HepG2 (cell line): Measurements from ENCODE around the gene GRIFIN. TPM values are rescaled to one million over a fixed set of nuclear protein-coding genes. Genes with fewer than 3 reads are reported as not detected.
A peak's percentile ranks its signal among the peaks of the same experiment; 100 is the strongest.

Experiments
- ATAC-seq: fragments of 200-7000 bp; cut with Tn5 transposase; 3 replicates; pipeline ENCODE4 v1.9.1; 2020; ENCODE audit warnings: mild to moderate bottlenecking, moderate library complexity
- BruUV-seq: library from RNA; stranded (reverse); fragments of 400-500 nt; replicated peaks from 2 replicates; lab custom pipeline; 2021; lab: Mats Ljungman, UMichigan
- CTCF ChIA-PET: fragments of 300-600 bp; formaldehyde crosslinking; extraction: SDS; loops from one replicate; lab custom pipeline; 2021; ENCODE audit warnings: low total read pairs, inconsistent platforms, low intra/inter-chr PET ratio; lab: Yijun Ruan, JAX
- POLR2A ChIA-PET: fragments of 350-600 bp; sonication (Branson Sonifier 250); formaldehyde crosslinking; loops from one replicate; lab custom pipeline; 2020; ENCODE audit warnings: antibody characterized with exemption, inconsistent platforms; lab: Yijun Ruan, JAX
- DNase-seq: peaks from one replicate; pipeline ENCODE4 v3.0.0-alpha.2; 2015; ENCODE audit warnings: low spot score
- FAIRE-seq: peaks from 3 replicates; lab custom pipeline; 2011; peaks lifted over from hg19 to GRCh38; lab: Jason Lieb, UNC
- H2AFZ ChIP-seq: one replicate; pipeline ENCODE4 v1.6.1; 2011; ENCODE audit warnings: low read length, inconsistent platforms
- H3K27ac ChIP-seq: fragments of 300-600 bp; 3 replicates; pipeline ENCODE4 v1.8.0; 2011; ENCODE audit warnings: mixed run types, mild to moderate bottlenecking, mixed read lengths, low read length, inconsistent platforms; ENCODE audit not compliant: insufficient read depth; ENCODE audit errors: extremely low read length
- H3K27me3 ChIP-seq, 2 experiments: fragments of 200-600 bp in 1 of 2; 2 replicates in 1 of 2; 3 replicates in 1 of 2; pipeline versions ENCODE4 v1.6.0 to v1.8.0; 2011; ENCODE audit warnings: low read length in 2 of 2, mild to moderate bottlenecking in 2 of 2, moderate library complexity in 2 of 2, inconsistent platforms in 1 of 2; ENCODE audit not compliant: insufficient read depth in 2 of 2, control insufficient read depth in 1 of 2
- H3K36me3 ChIP-seq, 2 experiments: fragments of 200-600 bp in 1 of 2; replicated peaks in 1 of 2; 2 replicates in 1 of 2; 3 replicates in 1 of 2; pipeline versions ENCODE4 v1.5.1 to v1.8.0; 2011; ENCODE audit warnings: low read length in 2 of 2, inconsistent platforms in 1 of 2; ENCODE audit not compliant: insufficient read depth in 2 of 2, control insufficient read depth in 1 of 2
- H3K4me1 ChIP-seq: 2 replicates; pipeline ENCODE4 v1.5.1; 2012; ENCODE audit warnings: low read length, inconsistent platforms; ENCODE audit not compliant: insufficient read depth
- H3K4me2 ChIP-seq: 2 replicates; pipeline ENCODE4 v1.6.0; 2011; ENCODE audit warnings: low read depth, low read length, inconsistent platforms
- H3K4me3 ChIP-seq, 3 experiments: fragments of 200-600 bp in 1 of 3; sonication (generic), shearing (Covaris generic) in 1 of 3; replicated peaks in 1 of 3; 2 replicates each; pipeline ENCODE4 v1.5.1; 2011 to 2016; ENCODE audit warnings: low read length in 3 of 3, inconsistent platforms in 2 of 3, low read depth in 2 of 3, mild to moderate bottlenecking in 2 of 3, control low read depth in 1 of 3, mixed read lengths in 1 of 3; ENCODE audit not compliant: insufficient read depth in 1 of 3
- H3K79me2 ChIP-seq: one replicate; pipeline ENCODE4 v1.6.1; 2011; ENCODE audit warnings: low read length, inconsistent platforms; ENCODE audit not compliant: insufficient read depth
- H3K9ac ChIP-seq: 2 replicates; pipeline ENCODE4 v1.6.0; 2011; ENCODE audit warnings: mild to moderate bottlenecking, low read depth, low read length, inconsistent platforms; ENCODE audit not compliant: insufficient read depth
- H3K9me3 ChIP-seq: 2 replicates; pipeline ENCODE4 v1.5.1; 2012; ENCODE audit warnings: mild to moderate bottlenecking, low read length
- H4K20me1 ChIP-seq: 2 replicates; pipeline ENCODE4 v1.6.0; 2011; ENCODE audit warnings: inconsistent platforms, mild to moderate bottlenecking, low read length, moderate library complexity; ENCODE audit not compliant: insufficient read depth
- HNRNPH1 ChIP-seq: fragments of 200-400 bp; formaldehyde crosslinking; optimal IDR thresholded peaks from 2 replicates; pipeline ENCODE3; 2017; ENCODE audit warnings: mild to moderate bottlenecking, low read depth, low read length
- HNRNPL ChIP-seq: fragments of 200-400 bp; formaldehyde crosslinking; IDR thresholded peaks from 2 replicates; pipeline ENCODE4 v1.6.1; 2017; ENCODE audit warnings: mild to moderate bottlenecking, low read depth, low read length
- IKZF1 ChIP-seq: fragments of 450-650 bp; IDR thresholded peaks from 2 replicates; pipeline ENCODE4 v1.7.1; 2016
- IKZF4 ChIP-seq: sonication (generic); formaldehyde crosslinking; IDR thresholded peaks from 2 replicates; pipeline ENCODE4 v1.5.1; 2020; ENCODE audit warnings: borderline replicate concordance, mild to moderate bottlenecking, low read depth, missing genetic modification reagents; ENCODE audit errors: not compliant biosample characterization
- MED1 ChIP-seq: sonication (generic); formaldehyde crosslinking; IDR thresholded peaks from 2 replicates; pipeline ENCODE4 v1.4.0; 2020; ENCODE audit warnings: missing genetic modification reagents
- NFE2L1 ChIP-seq: sonication (generic); formaldehyde crosslinking; IDR thresholded peaks from 2 replicates; pipeline ENCODE4 v1.4.0; 2020; ENCODE audit warnings: missing genetic modification reagents, mild to moderate bottlenecking, borderline replicate concordance
- POLR2AphosphoS5 ChIP-seq: IDR thresholded peaks from 2 replicates; pipeline ENCODE4 v1.6.1; 2012; ENCODE audit warnings: low read depth, low read length
- SAP130 ChIP-seq: IDR thresholded peaks from 2 replicates; pipeline ENCODE4 v1.6.1; 2016; ENCODE audit warnings: low read depth
- ZC3H4 ChIP-seq: sonication (generic); formaldehyde crosslinking; IDR thresholded peaks from 2 replicates; pipeline ENCODE4 v1.4.0; 2020; ENCODE audit warnings: missing genetic modification reagents, borderline replicate concordance
- ZMAT3 ChIP-seq: sonication (generic); formaldehyde crosslinking; conservative IDR thresholded peaks from 2 replicates; pipeline ENCODE4 v1.7.0; 2021; ENCODE audit warnings: missing genetic modification reagents
- ZNF329 ChIP-seq: sonication (generic); formaldehyde crosslinking; IDR thresholded peaks from 2 replicates; pipeline ENCODE4 v1.9.0; 2021; ENCODE audit warnings: low read depth, mild to moderate bottlenecking, missing genetic modification reagents
- ZNF550 ChIP-seq: sonication (generic); formaldehyde crosslinking; IDR thresholded peaks from 2 replicates; pipeline ENCODE4 v1.4.0; 2020; ENCODE audit warnings: mild to moderate bottlenecking, missing genetic modification reagents, borderline replicate concordance
- ZNF746 ChIP-seq: sonication (generic); formaldehyde crosslinking; IDR thresholded peaks from 2 replicates; pipeline ENCODE4 v1.8.0; 2022; ENCODE audit warnings: mild to moderate bottlenecking, missing genetic modification reagents
- ZSCAN29 ChIP-seq: sonication (generic); formaldehyde crosslinking; conservative IDR thresholded peaks from 2 replicates; pipeline ENCODE4 v1.4.0; 2020; ENCODE audit warnings: mild to moderate bottlenecking, missing genetic modification reagents
- WGBS: methylation state at CpG from one replicate; pipeline ENCODE4 v1.1.6; 2017; ENCODE audit warnings: low lambda C conversion rate; 5-methylcytosine and 5-hydroxymethylcytosine counted together
- in situ Hi-C: cut with HindIII; loops from 2 replicates; pipeline ENCODE4 v1.10.0; 2017; ENCODE audit warnings: low pct_unique_long_range_greater_than_20kb; ENCODE audit not compliant: extremely low pct_ligation_motif_present
- intact Hi-C: fragments of 100-400 bp; cut with micrococcal nuclease; formaldehyde crosslinking; loops from one replicate; pipeline ENCODE4 v1.10.0; 2022; ENCODE audit not compliant: unreplicated experiment
- polyA plus RNA-seq, 8 experiments: library from polyadenylated mRNA; depleted of rRNA in 3 of 8; stranded (reverse) in 7 of 8; unstranded in 1 of 8; fragments of >200 nt; fragmentation: Illumina TruSeq in 4 of 8; extraction: Trizol in 4 of 8; gene quantifications; 2 replicates each; pipeline versions ENCODE4 v1.2.1 to v1.2.3, GENCODE V29; 2011 to 2016; ENCODE audit warnings: low read depth in 4 of 8, missing spikeins in 1 of 8, mixed read lengths in 1 of 8; ENCODE audit not compliant: insufficient read depth in 1 of 8
- total RNA-seq, 5 experiments: library from RNA; depleted of rRNA; stranded (reverse); fragments of >200 nt; fragmentation: Illumina TruSeq; extraction: Trizol; gene quantifications; 2 replicates each; pipeline ENCODE4 v1.2.3, GENCODE V29; 2016; ENCODE audit warnings: low read depth in 1 of 5
- TF ChIP-seq, protein P1 (sequence below): IDR thresholded peaks from 2 replicates; pipeline ENCODE4 v1.6.1; 2016; ENCODE audit warnings: mild to moderate bottlenecking
- TF ChIP-seq, protein P2 (sequence below): sonication (generic); formaldehyde crosslinking; IDR thresholded peaks from 2 replicates; pipeline ENCODE4 v1.8.0; 2022; ENCODE audit warnings: missing genetic modification reagents, low read depth, mild to moderate bottlenecking, borderline replicate concordance

The GRIFIN gene
- total and polyA plus RNA-seq, 2 of the 13 experiments (the other 11 are each of a cell fraction or from before 2014, with no cell fraction given): not detected

GRCh38 chr7:2518737-2519118 is 42.5 kb upstream of the GRIFIN start:
- no peak overlapping the region for H3K4me3 ChIP-seq
- peaks cover 66% of the 10 kb centered on the region for H3K4me1 ChIP-seq
- WGBS: 58% methylated on average over 13 of the region's 41 CpGs
- no peak overlapping the region for H3K9ac ChIP-seq
- in situ Hi-C loops (no loop called here), intact Hi-C loops (no loop called here)
- no peaks in the 10 kb centered on the region for H3K79me2 ChIP-seq
- peak overlapping the region; percentile 54 for H3K4me2 ChIP-seq
- no peak overlapping the region for H3K27ac ChIP-seq
- DNase-seq (no peak), FAIRE-seq (no peak), ATAC-seq (no peak)
- TF ChIP-seq, protein P1, sequence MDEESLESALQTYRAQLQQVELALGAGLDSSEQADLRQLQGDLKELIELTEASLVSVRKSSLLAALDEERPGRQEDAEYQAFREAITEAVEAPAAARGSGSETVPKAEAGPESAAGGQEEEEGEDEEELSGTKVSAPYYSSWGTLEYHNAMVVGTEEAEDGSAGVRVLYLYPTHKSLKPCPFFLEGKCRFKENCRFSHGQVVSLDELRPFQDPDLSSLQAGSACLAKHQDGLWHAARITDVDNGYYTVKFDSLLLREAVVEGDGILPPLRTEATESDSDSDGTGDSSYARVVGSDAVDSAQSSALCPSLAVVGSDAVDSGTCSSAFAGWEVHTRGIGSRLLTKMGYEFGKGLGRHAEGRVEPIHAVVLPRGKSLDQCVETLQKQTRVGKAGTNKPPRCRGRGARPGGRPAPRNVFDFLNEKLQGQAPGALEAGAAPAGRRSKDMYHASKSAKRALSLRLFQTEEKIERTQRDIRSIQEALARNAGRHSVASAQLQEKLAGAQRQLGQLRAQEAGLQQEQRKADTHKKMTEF (CRISPR knock-in tag): no peak
- no peak for TF ChIP-seq ZSCAN29 (CRISPR knock-in tag)
- no peak for TF ChIP-seq SAP130 (CRISPR knock-in tag)
- TF ChIP-seq POLR2AphosphoS5: no peak
- TF ChIP-seq IKZF4: no peak
- TF ChIP-seq ZC3H4: no peak
- TF ChIP-seq IKZF1: no peak
- no peak for TF ChIP-seq ZMAT3 (CRISPR knock-in tag)
- no peak for TF ChIP-seq HNRNPH1
- no peak for TF ChIP-seq ZNF550 (CRISPR knock-in tag)
- TF ChIP-seq, protein P2, sequence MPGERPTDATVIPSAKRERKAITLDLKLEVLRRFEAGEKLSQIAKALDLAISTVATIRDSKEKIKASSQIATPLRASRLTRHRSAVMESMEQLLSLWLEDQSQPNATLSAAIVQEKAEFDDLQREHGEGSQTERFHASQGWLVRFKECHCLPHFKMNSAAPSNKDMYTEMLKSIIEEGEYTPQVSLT (CRISPR knock-in tag): no peak
- no peak for TF ChIP-seq ZNF329 (CRISPR knock-in tag)
- no peak for TF ChIP-seq MED1 (CRISPR knock-in tag)
- TF ChIP-seq ZNF746 (CRISPR knock-in tag): no peak
- TF ChIP-seq HNRNPL: no peak
- no peak for TF ChIP-seq NFE2L1 (CRISPR knock-in tag)
- POLR2A ChIA-PET: no interaction called here
- CTCF ChIA-PET: no interaction called here
- no peak overlapping the region for H2AFZ ChIP-seq
- no peaks in the 10 kb centered on the region for H3K9me3 ChIP-seq
- no peaks in the 10 kb centered on the region for H3K36me3 ChIP-seq
- H3K27me3 ChIP-seq: peaks cover 5 to 77% of the 10 kb centered on the region in 2 experiments
- no TSS peak for BruUV-seq
- no peaks in the 10 kb centered on the region for H4K20me1 ChIP-seq
